Endometrial microvascular endothelial cells (primary cell): Measurements from ENCODE around the gene CFB. TPM values are rescaled to one million over a fixed set of nuclear protein-coding genes. Genes with fewer than 3 reads are reported as not detected.
"Not testable (repeated sequence)": the region's sequence is repeated elsewhere in the genome, so short reads cannot be mapped to it uniquely, and the experiment has no call there.

ENCODE experiments used
- in situ Hi-C: cut with HindIII; loops from 2 replicates; pipeline ENCODE4 v1.10.0; 2017; ENCODE audit warnings: low sequenced_read_pairs, low pct_unique_long_range_greater_than_20kb; ENCODE audit errors: inconsistent ontology term
- total RNA-seq: library from RNA; depleted of rRNA; stranded (reverse); fragments of >200 nt; gene quantifications from one replicate; pipeline ENCODE4 v1.2.3, GENCODE V29; 2015; ENCODE audit errors: inconsistent ontology term

The CFB gene
- total RNA-seq, 1 donor from 2014 or later = 1.6 TPM

GRCh38 chr6:31981744-31982143 is 35.8 kb downstream of the CFB start, which contains the start of gene C4A:
Gene C4A, plus strand, starts transcription at chr6:31982057. Its CDS starts 51 bp downstream, at chr6:31982108.
- in situ Hi-C loops = not testable (repeated sequence)

GRCh38 chr6:31989363-31989762 is 43.5 kb downstream of the CFB start:
- in situ Hi-C loops = not testable (repeated sequence)

GRCh38 chr6:31994421-31994820 is 48.5 kb downstream of the CFB start:
- in situ Hi-C loops = not testable (repeated sequence)

DNA sequence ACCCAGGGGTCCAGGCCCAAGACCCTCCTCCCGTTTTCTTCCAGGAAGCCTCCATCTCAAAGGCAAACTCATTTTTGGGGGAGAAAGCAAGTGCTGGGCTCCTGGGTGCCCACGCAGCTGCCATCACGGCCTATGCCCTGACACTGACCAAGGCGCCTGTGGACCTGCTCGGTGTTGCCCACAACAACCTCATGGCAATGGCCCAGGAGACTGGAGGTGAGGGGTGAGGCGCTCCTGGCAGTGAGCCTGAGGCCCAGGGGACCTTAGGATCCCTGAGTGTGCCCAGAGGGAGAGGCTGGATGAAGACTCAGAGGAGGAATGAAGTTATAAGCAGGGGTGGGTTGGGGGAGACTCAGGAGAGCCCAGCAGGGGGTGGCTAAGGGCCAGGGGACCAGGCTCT is 50.5 kb downstream of the CFB start:
- in situ Hi-C loops = not testable (repeated sequence)

Other genes with a start within 250 kb of the CFB start
- 44.8 TPM for gene ABHD16A, start 242.8 kb upstream of the CFB start, total RNA-seq
- not detected for gene LY6G6F, start 239.2 kb upstream of the CFB start, total RNA-seq
- not detected for gene LY6G6D, start 230.7 kb upstream of the CFB start, total RNA-seq
- gene LY6G6C, start 224.3 kb upstream of the CFB start, total RNA-seq = not detected
- gene MPIG6B, start 222.7 kb upstream of the CFB start, total RNA-seq = not detected
- 64.2 TPM for gene DDAH2, start 216.8 kb upstream of the CFB start, total RNA-seq
- 1,067 TPM for gene CLIC1, start 209.6 kb upstream of the CFB start, total RNA-seq
- 7.8 TPM for gene MSH5, start 206.1 kb upstream of the CFB start, total RNA-seq
- gene SAPCD1, start 183.4 kb upstream of the CFB start, total RNA-seq = not detected
- gene VWA7, start 168.8 kb upstream of the CFB start, total RNA-seq = not detected
- 101 TPM for gene VARS1, start 150.3 kb upstream of the CFB start, total RNA-seq
- 172 TPM for gene LSM2, start 139.1 kb upstream of the CFB start, total RNA-seq
- 0.65 TPM for gene HSPA1L, start 130.8 kb upstream of the CFB start, total RNA-seq
- 171 TPM for gene HSPA1A, start 130.6 kb upstream of the CFB start, total RNA-seq
- 120 TPM for gene HSPA1B, start 118.4 kb upstream of the CFB start, total RNA-seq
- gene NEU1, start 83.3 kb upstream of the CFB start, total RNA-seq = 94.3 TPM
- 2.6 TPM for gene SLC44A4, start 67.1 kb upstream of the CFB start, total RNA-seq
- 41.2 TPM for gene EHMT2, start 48.4 kb upstream of the CFB start, total RNA-seq
- gene ZBTB12, start 44.0 kb upstream of the CFB start, total RNA-seq = not detected
- gene C2, start 18.4 kb upstream of the CFB start, total RNA-seq = not detected
- gene NELFE, start 12.9 kb downstream of the CFB start, total RNA-seq = 141 TPM
- 78.6 TPM for gene SKIC2, start 13.1 kb downstream of the CFB start, total RNA-seq
- gene DXO, start 26.0 kb downstream of the CFB start, total RNA-seq = 13.8 TPM
- 1.0 TPM for gene C4A, start 36.0 kb downstream of the CFB start, total RNA-seq
- gene C4B, start 68.7 kb downstream of the CFB start, total RNA-seq = 1.1 TPM
- not detected for gene CYP21A2, start 92.3 kb downstream of the CFB start, total RNA-seq
- not detected for gene TNXB, start 163.2 kb downstream of the CFB start, total RNA-seq
- 23.0 TPM for gene ATF6B, start 182.2 kb downstream of the CFB start, total RNA-seq
- 7.9 TPM for gene FKBPL, start 184.2 kb downstream of the CFB start, total RNA-seq
- not detected for gene PRRT1, start 205.8 kb downstream of the CFB start, total RNA-seq
- 49.3 TPM for gene PPT2, start 208.0 kb downstream of the CFB start, total RNA-seq
- 6.6 TPM for gene EGFL8, start 218.5 kb downstream of the CFB start, total RNA-seq
- 37.0 TPM for gene AGPAT1, start 230.0 kb downstream of the CFB start, total RNA-seq
- 57.0 TPM for gene RNF5, start 232.3 kb downstream of the CFB start, total RNA-seq
- 0.65 TPM for gene AGER, start 238.2 kb downstream of the CFB start, total RNA-seq
- gene PBX2, start 244.1 kb downstream of the CFB start, total RNA-seq = 32.9 TPM
- 31.0 TPM for gene GPSM3, start 246.5 kb downstream of the CFB start, total RNA-seq